IPS-18a (cell line): Measurements from ENCODE around the gene ATP8A2.

ENCODE experiments used
- H3K27ac ChIP-seq: one replicate; pipeline ENCODE4 v1.5.1; 2013; ENCODE audit warnings: low read length
- H3K27me3 ChIP-seq: one replicate; pipeline ENCODE4 v1.6.1; 2013; ENCODE audit warnings: mild to moderate bottlenecking, low read length; ENCODE audit not compliant: control insufficient read depth, insufficient read depth
- H3K36me3 ChIP-seq: one replicate; pipeline ENCODE4 v1.6.1; 2013; ENCODE audit warnings: low read depth, low read length; ENCODE audit not compliant: control insufficient read depth
- H3K4me1 ChIP-seq: one replicate; pipeline ENCODE4 v1.6.1; 2013; ENCODE audit warnings: low read depth, low read length; ENCODE audit not compliant: control insufficient read depth
- H3K4me3 ChIP-seq: one replicate; pipeline ENCODE4 v1.5.1; 2013; ENCODE audit warnings: low read length
- H3K9ac ChIP-seq: one replicate; pipeline ENCODE4 v1.6.1; 2013; ENCODE audit warnings: mild to moderate bottlenecking, low read length, moderate library complexity
- H3K9me3 ChIP-seq: one replicate; pipeline ENCODE4 v1.6.1; 2013; ENCODE audit warnings: low read depth, low read length; ENCODE audit not compliant: control insufficient read depth

ATP8A2 gene

GRCh38 chr13:25633093-25633492 lies 261.3 kb downstream of the ATP8A2 start:
- H3K27me3 ChIP-seq, result no peaks in the 10 kb centered on the region
- H3K27ac ChIP-seq, result no peak overlapping the region
- peaks cover 23% of the 10 kb centered on the region for H3K4me1 ChIP-seq
- H3K36me3 ChIP-seq, result no peaks in the 10 kb centered on the region
- no peak overlapping the region for H3K9ac ChIP-seq
- H3K9me3 ChIP-seq, result no peaks in the 10 kb centered on the region
- no peak overlapping the region for H3K4me3 ChIP-seq

- H3K4me3 ChIP-seq, result no peak overlapping the region
- H3K36me3 ChIP-seq, result no peaks in the 10 kb centered on the region
- no peaks in the 10 kb centered on the region for H3K9me3 ChIP-seq
- H3K27me3 ChIP-seq, result no peaks in the 10 kb centered on the region
- no peak overlapping the region for H3K27ac ChIP-seq
- no peak overlapping the region for H3K9ac ChIP-seq
- no peaks in the 10 kb centered on the region for H3K4me1 ChIP-seq
These were observed 273.9 kb downstream of the ATP8A2 start for GRCh38 chr13:25645681-25646080.

- Histone ChIP-seq H3K4me1 (peaks cover 10% of the 10 kb centered on the region), H3K27ac (no peak overlapping the region), H3K27me3 (no peaks in the 10 kb centered on the region), H3K36me3 (no peaks in the 10 kb centered on the region), H3K4me3 (no peak overlapping the region), H3K9ac (no peak overlapping the region), H3K9me3 (no peaks in the 10 kb centered on the region)
These were observed 277.3 kb downstream of the ATP8A2 start for GRCh38 chr13:25649001-25649633.

GRCh38 chr13:25652764-25653163 lies 281.0 kb downstream of the ATP8A2 start:
- Histone ChIP-seq H3K27ac (no peak overlapping the region), H3K36me3 (no peaks in the 10 kb centered on the region), H3K4me1 (peaks cover 10% of the 10 kb centered on the region), H3K9me3 (no peaks in the 10 kb centered on the region), H3K9ac (peak overlapping the region; percentile 30), H3K4me3 (no peak overlapping the region), H3K27me3 (no peaks in the 10 kb centered on the region)

GRCh38 chr13:25654322-25654721 lies 282.5 kb downstream of the ATP8A2 start:
- Histone ChIP-seq H3K9me3 (no peaks in the 10 kb centered on the region), H3K27me3 (no peaks in the 10 kb centered on the region), H3K4me3 (no peak overlapping the region), H3K36me3 (no peaks in the 10 kb centered on the region), H3K9ac (no peak overlapping the region), H3K27ac (no peak overlapping the region), H3K4me1 (peaks cover 10% of the 10 kb centered on the region)

GRCh38 chr13:25657157-25657556 lies 285.4 kb downstream of the ATP8A2 start:
- no peak overlapping the region for H3K27ac ChIP-seq
- no peak overlapping the region for H3K9ac ChIP-seq
- no peaks in the 10 kb centered on the region for H3K27me3 ChIP-seq

GRCh38 chr13:25659091-25659795 lies 287.5 kb downstream of the ATP8A2 start:
- Histone ChIP-seq H3K4me3 (no peak overlapping the region), H3K36me3 (no peaks in the 10 kb centered on the region), H3K4me1 (peaks cover 5% of the 10 kb centered on the region), H3K9ac (no peak overlapping the region), H3K9me3 (no peaks in the 10 kb centered on the region), H3K27ac (no peak overlapping the region), H3K27me3 (no peaks in the 10 kb centered on the region)

More at GRCh38 chr13:25657157-25657556, 285.4 kb downstream of the ATP8A2 start:
- no peaks in the 10 kb centered on the region for H3K9me3 ChIP-seq
- no peaks in the 10 kb centered on the region for H3K36me3 ChIP-seq
- H3K4me1 ChIP-seq, result peaks cover 15% of the 10 kb centered on the region
- no peak overlapping the region for H3K4me3 ChIP-seq

- H3K9ac ChIP-seq, result no peak overlapping the region
- peaks cover 5% of the 10 kb centered on the region for H3K4me1 ChIP-seq
- H3K27ac ChIP-seq, result no peak overlapping the region
- no peaks in the 10 kb centered on the region for H3K9me3 ChIP-seq
- no peak overlapping the region for H3K4me3 ChIP-seq
- H3K36me3 ChIP-seq, result no peaks in the 10 kb centered on the region
- H3K27me3 ChIP-seq, result no peaks in the 10 kb centered on the region
These were observed 289.2 kb downstream of the ATP8A2 start for GRCh38 chr13:25660996-25661395.

GRCh38 chr13:25662516-25662915 lies 290.7 kb downstream of the ATP8A2 start:
- Histone ChIP-seq H3K9me3 (no peaks in the 10 kb centered on the region), H3K27ac (no peak overlapping the region), H3K9ac (no peak overlapping the region), H3K27me3 (no peaks in the 10 kb centered on the region), H3K4me3 (no peak overlapping the region), H3K36me3 (no peaks in the 10 kb centered on the region), H3K4me1 (peaks cover 5% of the 10 kb centered on the region)

- Histone ChIP-seq H3K36me3 (no peaks in the 10 kb centered on the region), H3K9ac (no peak overlapping the region), H3K9me3 (no peaks in the 10 kb centered on the region), H3K4me1 (no peaks in the 10 kb centered on the region), H3K27ac (no peak overlapping the region), H3K27me3 (peaks cover 10% of the 10 kb centered on the region), H3K4me3 (no peak overlapping the region)
These were observed 296.6 kb downstream of the ATP8A2 start for GRCh38 chr13:25668345-25668744.

GRCh38 chr13:25673711-25674110 lies 301.9 kb downstream of the ATP8A2 start:
- Histone ChIP-seq H3K27ac (no peak overlapping the region), H3K36me3 (no peaks in the 10 kb centered on the region), H3K4me3 (no peak overlapping the region), H3K27me3 (peaks cover 10% of the 10 kb centered on the region), H3K4me1 (no peaks in the 10 kb centered on the region), H3K9me3 (no peaks in the 10 kb centered on the region), H3K9ac (no peak overlapping the region)

GRCh38 chr13:25674371-25674770 lies 302.6 kb downstream of the ATP8A2 start:
- H3K4me3 ChIP-seq, result no peak overlapping the region
- H3K27me3 ChIP-seq, result peaks cover 10% of the 10 kb centered on the region
- H3K36me3 ChIP-seq, result no peaks in the 10 kb centered on the region
- no peaks in the 10 kb centered on the region for H3K9me3 ChIP-seq
- H3K27ac ChIP-seq, result no peak overlapping the region
- no peaks in the 10 kb centered on the region for H3K4me1 ChIP-seq
- no peak overlapping the region for H3K9ac ChIP-seq
